ENCODE data around the gene SAV1.

SAV1 gene

GRCh38 chr14:50678163-50678562 lies 10.1 kb upstream of the SAV1 start:
- no peaks in the 10 kb centered on the region for H3K4me1 ChIP-seq (ENCODE audit: control insufficient read depth, insufficient read depth, low read length)
- H3K27ac ChIP-seq (ENCODE audit: low read length) = no peak overlapping the region
- H3K36me3 ChIP-seq (ENCODE audit: control insufficient read depth, insufficient read depth, low read length) = no peaks in the 10 kb centered on the region
- no peaks in the 10 kb centered on the region for H3K27me3 ChIP-seq (ENCODE audit: control insufficient read depth, insufficient read depth, low read length)
- no peak for DNase-seq (ENCODE audit: low read depth, low spot score)
- WGBS (ENCODE audit: insufficient coverage, insufficient read length) = 100% methylated on average over 2 of the region's 5 CpGs
- H3K4me3 ChIP-seq (ENCODE audit: low read length) = no peak overlapping the region
- no peaks in the 10 kb centered on the region for H3K9me3 ChIP-seq (ENCODE audit: control insufficient read depth, insufficient read depth, low read length)

GRCh38 chr14:50677527-50678063 lies 9.5 kb upstream of the SAV1 start:
- Histone ChIP-seq H3K9me3 (ENCODE audit: control insufficient read depth, insufficient read depth, low read length) (no peaks in the 10 kb centered on the region), H3K27me3 (ENCODE audit: control insufficient read depth, insufficient read depth, low read length) (no peaks in the 10 kb centered on the region), H3K4me1 (ENCODE audit: control insufficient read depth, insufficient read depth, low read length) (no peaks in the 10 kb centered on the region), H3K27ac (ENCODE audit: low read length) (no peak overlapping the region), H3K36me3 (ENCODE audit: control insufficient read depth, insufficient read depth, low read length) (no peaks in the 10 kb centered on the region), H3K4me3 (ENCODE audit: low read length) (no peak overlapping the region)
- DNase-seq (ENCODE audit: low read depth, low spot score) = no peak
- WGBS (ENCODE audit: insufficient coverage, insufficient read length) = 100% methylated on average over 2 of the region's 5 CpGs

- no peak overlapping the region for H3K27ac ChIP-seq (ENCODE audit: low read length)
- no CpG with 5 or more reads among the region's 7 CpGs for WGBS (ENCODE audit: insufficient coverage, insufficient read length)
- no peaks in the 10 kb centered on the region for H3K36me3 ChIP-seq (ENCODE audit: control insufficient read depth, insufficient read depth, low read length)
- H3K4me1 ChIP-seq (ENCODE audit: control insufficient read depth, insufficient read depth, low read length) = no peaks in the 10 kb centered on the region
- no peaks in the 10 kb centered on the region for H3K9me3 ChIP-seq (ENCODE audit: control insufficient read depth, insufficient read depth, low read length)
- DNase-seq (ENCODE audit: low read depth, low spot score) = no peak
- H3K27me3 ChIP-seq (ENCODE audit: control insufficient read depth, insufficient read depth, low read length) = no peaks in the 10 kb centered on the region
- no peak overlapping the region for H3K4me3 ChIP-seq (ENCODE audit: low read length)
Measured at GRCh38 chr14:50676814-50677516, 8.9 kb upstream of the SAV1 start.

GRCh38 chr14:50675597-50675996 lies 7.5 kb upstream of the SAV1 start:
- H3K27ac ChIP-seq (ENCODE audit: low read length) = no peak overlapping the region
- H3K4me1 ChIP-seq (ENCODE audit: control insufficient read depth, insufficient read depth, low read length) = no peaks in the 10 kb centered on the region
- no peak for DNase-seq (ENCODE audit: low read depth, low spot score)
- no CpG with 5 or more reads among the region's 2 CpGs for WGBS (ENCODE audit: insufficient coverage, insufficient read length)
- no peak overlapping the region for H3K4me3 ChIP-seq (ENCODE audit: low read length)
- H3K36me3 ChIP-seq (ENCODE audit: control insufficient read depth, insufficient read depth, low read length) = no peaks in the 10 kb centered on the region
- H3K9me3 ChIP-seq (ENCODE audit: control insufficient read depth, insufficient read depth, low read length) = no peaks in the 10 kb centered on the region
- no peaks in the 10 kb centered on the region for H3K27me3 ChIP-seq (ENCODE audit: control insufficient read depth, insufficient read depth, low read length)

- Histone ChIP-seq H3K27me3 (ENCODE audit: control insufficient read depth, insufficient read depth, low read length) (no peaks in the 10 kb centered on the region), H3K36me3 (ENCODE audit: control insufficient read depth, insufficient read depth, low read length) (no peaks in the 10 kb centered on the region), H3K27ac (ENCODE audit: low read length) (no peak overlapping the region), H3K4me1 (ENCODE audit: control insufficient read depth, insufficient read depth, low read length) (peaks cover 4% of the 10 kb centered on the region; the same call in 1 of the 2 replicates), H3K4me3 (ENCODE audit: low read length) (no peak overlapping the region), H3K9me3 (ENCODE audit: control insufficient read depth, insufficient read depth, low read length) (no peaks in the 10 kb centered on the region)
- no CpG with 5 or more reads among the region's 6 CpGs for WGBS (ENCODE audit: insufficient coverage, insufficient read length)
- no peak for DNase-seq (ENCODE audit: low read depth, low spot score)
Measured at GRCh38 chr14:50670866-50671256, 2.8 kb upstream of the SAV1 start.

- no CpG with 5 or more reads among the region's 10 CpGs for WGBS (ENCODE audit: insufficient coverage, insufficient read length)
- H3K9me3 ChIP-seq (ENCODE audit: control insufficient read depth, insufficient read depth, low read length) = no peaks in the 10 kb centered on the region
- H3K27me3 ChIP-seq (ENCODE audit: control insufficient read depth, insufficient read depth, low read length) = no peaks in the 10 kb centered on the region
- H3K4me1 ChIP-seq (ENCODE audit: control insufficient read depth, insufficient read depth, low read length) = peaks cover 4% of the 10 kb centered on the region; the same call in 1 of the 2 replicates
- H3K4me3 ChIP-seq (ENCODE audit: low read length) = no peak overlapping the region
- no peak overlapping the region for H3K27ac ChIP-seq (ENCODE audit: low read length)
- no peak for DNase-seq (ENCODE audit: low read depth, low spot score)
- H3K36me3 ChIP-seq (ENCODE audit: control insufficient read depth, insufficient read depth, low read length) = no peaks in the 10 kb centered on the region
Measured at GRCh38 chr14:50670196-50670865, 2.2 kb upstream of the SAV1 start.

- Histone ChIP-seq H3K9me3 (ENCODE audit: control insufficient read depth, insufficient read depth, low read length) (no peaks in the 10 kb centered on the region), H3K36me3 (ENCODE audit: control insufficient read depth, insufficient read depth, low read length) (no peaks in the 10 kb centered on the region), H3K4me1 (ENCODE audit: control insufficient read depth, insufficient read depth, low read length) (peaks cover 4% of the 10 kb centered on the region; the same call in 1 of the 2 replicates), H3K4me3 (ENCODE audit: low read length) (no peak overlapping the region), H3K27me3 (ENCODE audit: control insufficient read depth, insufficient read depth, low read length) (no peaks in the 10 kb centered on the region), H3K27ac (ENCODE audit: low read length) (no peak overlapping the region)
- no peak for DNase-seq (ENCODE audit: low read depth, low spot score)
- WGBS (ENCODE audit: insufficient coverage, insufficient read length) = no CpG with 5 or more reads among the region's 4 CpGs
Measured at GRCh38 chr14:50669441-50669986, 1.4 kb upstream of the SAV1 start.

GRCh38 chr14:50668826-50669143 lies 679 bp upstream of the SAV1 start:
- Histone ChIP-seq H3K27ac (ENCODE audit: low read length) (no peak overlapping the region), H3K4me3 (ENCODE audit: low read length) (peak overlapping the region; percentile 66; the same call in 1 of the 2 replicates), H3K36me3 (ENCODE audit: control insufficient read depth, insufficient read depth, low read length) (no peaks in the 10 kb centered on the region), H3K4me1 (ENCODE audit: control insufficient read depth, insufficient read depth, low read length) (peaks cover 4% of the 10 kb centered on the region; the same call in 1 of the 2 replicates), H3K27me3 (ENCODE audit: control insufficient read depth, insufficient read depth, low read length) (no peaks in the 10 kb centered on the region), H3K9me3 (ENCODE audit: control insufficient read depth, insufficient read depth, low read length) (no peaks in the 10 kb centered on the region)
- DNase-seq (ENCODE audit: low read depth, low spot score) = no peak
- WGBS (ENCODE audit: insufficient coverage, insufficient read length) = no CpG with 5 or more reads among the region's 6 CpGs

GRCh38 chr14:50667684-50667995 lies 466 bp downstream of the SAV1 start:
- Histone ChIP-seq H3K27ac (ENCODE audit: low read length) (no peak overlapping the region), H3K4me3 (ENCODE audit: low read length) (peak overlapping the region; percentile 66), H3K9me3 (ENCODE audit: control insufficient read depth, insufficient read depth, low read length) (no peaks in the 10 kb centered on the region), H3K27me3 (ENCODE audit: control insufficient read depth, insufficient read depth, low read length) (no peaks in the 10 kb centered on the region), H3K36me3 (ENCODE audit: control insufficient read depth, insufficient read depth, low read length) (no peaks in the 10 kb centered on the region), H3K4me1 (ENCODE audit: control insufficient read depth, insufficient read depth, low read length) (peaks cover 4% of the 10 kb centered on the region; the same call in 1 of the 2 replicates)
- no peak for DNase-seq (ENCODE audit: low read depth, low spot score)
- no CpG with 5 or more reads among the region's 25 CpGs for WGBS (ENCODE audit: insufficient coverage, insufficient read length)

- no peaks in the 10 kb centered on the region for H3K27me3 ChIP-seq (ENCODE audit: control insufficient read depth, insufficient read depth, low read length)
- H3K27ac ChIP-seq (ENCODE audit: low read length) = no peak overlapping the region
- peaks cover 4% of the 10 kb centered on the region; the same call in 1 of the 2 replicates for H3K4me1 ChIP-seq (ENCODE audit: control insufficient read depth, insufficient read depth, low read length)
- no CpG with 5 or more reads among the region's 20 CpGs for WGBS (ENCODE audit: insufficient coverage, insufficient read length)
- no peaks in the 10 kb centered on the region for H3K9me3 ChIP-seq (ENCODE audit: control insufficient read depth, insufficient read depth, low read length)
- no peaks in the 10 kb centered on the region for H3K36me3 ChIP-seq (ENCODE audit: control insufficient read depth, insufficient read depth, low read length)
- H3K4me3 ChIP-seq (ENCODE audit: low read length) = peak overlapping the region; percentile 66; the same call in 1 of the 2 replicates
- DNase-seq (ENCODE audit: low read depth, low spot score) = no peak
Measured at GRCh38 chr14:50666772-50667683, 1.1 kb downstream of the SAV1 start.
